DND-41 (cell line): ENCODE results near the gene ZC3H12A.

Experiments used
- EZH2 ChIP-seq: IDR thresholded peaks from 3 replicates; pipeline ENCODE4 v1.6.1; 2012; ENCODE audit warnings: borderline replicate concordance, low read depth, mild to moderate bottlenecking, moderate library complexity, low read length, inconsistent platforms; ENCODE audit not compliant: severe bottlenecking
- TF ChIP-seq, protein P1 (sequence below): IDR thresholded peaks from 2 replicates; pipeline ENCODE4 v1.5.1; 2012; ENCODE audit warnings: borderline replicate concordance, low read length, moderate library complexity, mild to moderate bottlenecking; ENCODE audit not compliant: poor library complexity, severe bottlenecking; ENCODE audit errors: extremely low read depth

DNA sequence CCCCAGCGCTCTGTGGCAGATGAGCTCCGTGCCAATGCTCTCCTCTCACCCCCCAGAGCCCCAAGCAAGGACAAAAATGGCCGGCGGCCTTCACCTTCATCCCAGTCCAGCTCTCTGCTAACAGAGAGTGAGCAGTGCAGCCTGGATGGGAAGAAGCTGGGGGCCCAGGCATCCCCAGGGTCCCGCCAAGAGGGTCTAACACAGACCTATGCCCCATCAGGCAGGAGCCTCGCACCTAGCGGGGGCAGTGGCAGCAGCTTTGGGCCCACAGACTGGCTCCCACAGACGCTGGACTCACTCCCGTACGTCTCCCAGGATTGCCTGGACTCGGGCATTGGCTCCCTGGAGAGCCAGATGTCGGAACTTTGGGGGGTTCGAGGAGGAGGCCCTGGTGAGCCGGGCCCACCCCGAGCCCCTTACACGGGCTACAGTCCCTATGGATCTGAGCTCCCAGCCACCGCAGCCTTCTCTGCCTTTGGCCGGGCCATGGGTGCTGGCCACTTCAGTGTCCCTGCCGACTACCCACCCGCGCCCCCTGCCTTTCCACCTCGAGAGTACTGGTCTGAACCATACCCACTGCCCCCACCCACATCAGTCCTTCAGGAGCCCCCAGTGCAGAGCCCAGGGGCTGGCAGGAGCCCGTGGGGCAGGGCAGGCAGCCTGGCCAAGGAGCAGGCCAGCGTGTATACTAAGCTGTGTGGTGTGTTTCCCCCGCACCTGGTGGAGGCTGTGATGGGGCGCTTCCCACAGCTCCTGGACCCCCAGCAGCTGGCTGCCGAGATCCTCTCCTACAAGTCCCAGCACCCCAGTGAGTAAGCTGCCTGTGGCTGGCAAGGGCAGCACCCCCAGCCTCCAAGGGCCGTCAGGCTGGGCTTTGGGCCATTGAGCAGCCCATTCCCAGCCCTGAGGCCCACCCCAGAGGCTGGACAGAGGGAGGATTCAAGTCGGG is 8.7 kb downstream of the ZC3H12A start:
- TF ChIP-seq, protein P1, sequence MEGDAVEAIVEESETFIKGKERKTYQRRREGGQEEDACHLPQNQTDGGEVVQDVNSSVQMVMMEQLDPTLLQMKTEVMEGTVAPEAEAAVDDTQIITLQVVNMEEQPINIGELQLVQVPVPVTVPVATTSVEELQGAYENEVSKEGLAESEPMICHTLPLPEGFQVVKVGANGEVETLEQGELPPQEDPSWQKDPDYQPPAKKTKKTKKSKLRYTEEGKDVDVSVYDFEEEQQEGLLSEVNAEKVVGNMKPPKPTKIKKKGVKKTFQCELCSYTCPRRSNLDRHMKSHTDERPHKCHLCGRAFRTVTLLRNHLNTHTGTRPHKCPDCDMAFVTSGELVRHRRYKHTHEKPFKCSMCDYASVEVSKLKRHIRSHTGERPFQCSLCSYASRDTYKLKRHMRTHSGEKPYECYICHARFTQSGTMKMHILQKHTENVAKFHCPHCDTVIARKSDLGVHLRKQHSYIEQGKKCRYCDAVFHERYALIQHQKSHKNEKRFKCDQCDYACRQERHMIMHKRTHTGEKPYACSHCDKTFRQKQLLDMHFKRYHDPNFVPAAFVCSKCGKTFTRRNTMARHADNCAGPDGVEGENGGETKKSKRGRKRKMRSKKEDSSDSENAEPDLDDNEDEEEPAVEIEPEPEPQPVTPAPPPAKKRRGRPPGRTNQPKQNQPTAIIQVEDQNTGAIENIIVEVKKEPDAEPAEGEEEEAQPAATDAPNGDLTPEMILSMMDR: no peak
- no peak for TF ChIP-seq EZH2
